Endothelial cell of hepatic sinusoid (primary cell): ENCODE measurements around the gene ARID4B.

Experiments used
- in situ Hi-C: cut with HindIII; loops from 2 replicates; pipeline ENCODE4 v1.10.0; 2017; ENCODE audit warnings: low sequenced_read_pairs

The ARID4B gene, protein sequence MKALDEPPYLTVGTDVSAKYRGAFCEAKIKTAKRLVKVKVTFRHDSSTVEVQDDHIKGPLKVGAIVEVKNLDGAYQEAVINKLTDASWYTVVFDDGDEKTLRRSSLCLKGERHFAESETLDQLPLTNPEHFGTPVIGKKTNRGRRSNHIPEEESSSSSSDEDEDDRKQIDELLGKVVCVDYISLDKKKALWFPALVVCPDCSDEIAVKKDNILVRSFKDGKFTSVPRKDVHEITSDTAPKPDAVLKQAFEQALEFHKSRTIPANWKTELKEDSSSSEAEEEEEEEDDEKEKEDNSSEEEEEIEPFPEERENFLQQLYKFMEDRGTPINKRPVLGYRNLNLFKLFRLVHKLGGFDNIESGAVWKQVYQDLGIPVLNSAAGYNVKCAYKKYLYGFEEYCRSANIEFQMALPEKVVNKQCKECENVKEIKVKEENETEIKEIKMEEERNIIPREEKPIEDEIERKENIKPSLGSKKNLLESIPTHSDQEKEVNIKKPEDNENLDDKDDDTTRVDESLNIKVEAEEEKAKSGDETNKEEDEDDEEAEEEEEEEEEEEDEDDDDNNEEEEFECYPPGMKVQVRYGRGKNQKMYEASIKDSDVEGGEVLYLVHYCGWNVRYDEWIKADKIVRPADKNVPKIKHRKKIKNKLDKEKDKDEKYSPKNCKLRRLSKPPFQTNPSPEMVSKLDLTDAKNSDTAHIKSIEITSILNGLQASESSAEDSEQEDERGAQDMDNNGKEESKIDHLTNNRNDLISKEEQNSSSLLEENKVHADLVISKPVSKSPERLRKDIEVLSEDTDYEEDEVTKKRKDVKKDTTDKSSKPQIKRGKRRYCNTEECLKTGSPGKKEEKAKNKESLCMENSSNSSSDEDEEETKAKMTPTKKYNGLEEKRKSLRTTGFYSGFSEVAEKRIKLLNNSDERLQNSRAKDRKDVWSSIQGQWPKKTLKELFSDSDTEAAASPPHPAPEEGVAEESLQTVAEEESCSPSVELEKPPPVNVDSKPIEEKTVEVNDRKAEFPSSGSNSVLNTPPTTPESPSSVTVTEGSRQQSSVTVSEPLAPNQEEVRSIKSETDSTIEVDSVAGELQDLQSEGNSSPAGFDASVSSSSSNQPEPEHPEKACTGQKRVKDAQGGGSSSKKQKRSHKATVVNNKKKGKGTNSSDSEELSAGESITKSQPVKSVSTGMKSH (N-terminal part only)

DNA sequence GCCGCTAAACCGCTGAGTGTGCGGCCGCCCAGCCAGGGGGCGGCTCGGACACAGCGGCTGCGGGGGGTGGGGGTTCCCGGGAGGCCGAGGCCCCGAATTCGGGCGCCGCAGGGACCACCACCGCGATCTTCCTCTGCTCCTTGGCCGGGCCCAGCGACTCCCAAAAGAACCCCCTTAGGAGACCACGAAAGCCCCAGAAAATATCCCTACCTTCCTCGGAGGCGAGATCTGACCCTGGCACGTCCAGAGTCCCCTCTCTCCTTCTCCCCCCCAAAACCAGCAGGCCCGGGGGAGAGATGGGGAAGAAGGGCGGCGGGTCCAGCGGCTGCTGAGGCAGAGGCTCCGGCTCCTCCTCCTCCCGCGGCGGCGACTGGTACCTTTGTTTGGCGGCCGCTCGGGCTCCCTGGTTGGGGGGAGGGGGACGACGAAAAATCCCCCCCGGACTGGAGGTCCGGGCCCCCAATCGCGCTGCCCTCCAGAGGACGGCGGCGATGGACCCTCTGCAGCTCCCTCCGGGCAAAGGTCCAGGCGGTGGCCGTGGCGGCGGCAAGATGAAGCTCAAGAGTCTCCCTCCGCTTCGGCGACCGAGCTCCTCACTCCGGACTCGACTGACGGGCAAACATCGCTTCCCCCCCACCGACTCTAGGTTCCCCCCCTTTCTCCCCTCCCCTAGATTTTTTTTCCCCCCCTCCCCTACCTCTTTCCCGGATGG is at the start of gene ARID4B:
Gene ARID4B, minus strand, starts transcription at position 621 of the 712 bp plus-strand sequence. CDS start 1,260 bp downstream, outside the sequence.
- in situ Hi-C loops = no loop called here

DNA sequence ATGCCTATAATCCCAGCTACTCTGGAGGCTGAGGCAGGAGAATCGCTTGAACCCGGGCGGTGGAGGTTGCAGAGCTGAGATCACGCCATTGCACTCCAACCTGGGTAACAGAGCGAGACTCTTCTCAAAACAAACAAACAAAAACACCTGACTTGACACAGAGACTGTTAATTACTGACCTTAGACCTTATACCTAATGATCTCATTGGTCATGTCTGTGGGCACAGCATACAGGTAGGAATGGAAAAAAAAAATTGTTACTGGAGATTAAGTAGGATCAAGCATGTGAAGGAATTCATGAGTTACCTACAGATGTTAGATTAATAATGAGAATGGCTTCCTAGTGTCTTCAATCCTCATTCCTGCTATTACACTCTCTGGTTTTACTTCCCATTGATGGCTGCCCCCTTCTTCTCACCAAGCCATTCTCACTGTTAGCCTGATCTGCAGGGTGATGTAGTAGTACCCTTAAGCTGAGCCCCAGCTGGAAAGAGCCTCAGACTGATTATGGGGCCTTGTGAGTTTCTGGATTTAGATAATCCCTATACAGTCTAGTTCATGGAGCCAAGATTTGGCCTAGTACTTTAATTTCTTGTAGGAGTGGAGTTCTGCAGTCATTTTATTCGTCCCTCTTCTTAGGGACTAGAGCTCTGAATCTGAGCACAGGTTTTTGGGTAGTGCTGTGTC is 48.1 kb upstream of the ARID4B start:
- in situ Hi-C loops = no loop called here

DNA sequence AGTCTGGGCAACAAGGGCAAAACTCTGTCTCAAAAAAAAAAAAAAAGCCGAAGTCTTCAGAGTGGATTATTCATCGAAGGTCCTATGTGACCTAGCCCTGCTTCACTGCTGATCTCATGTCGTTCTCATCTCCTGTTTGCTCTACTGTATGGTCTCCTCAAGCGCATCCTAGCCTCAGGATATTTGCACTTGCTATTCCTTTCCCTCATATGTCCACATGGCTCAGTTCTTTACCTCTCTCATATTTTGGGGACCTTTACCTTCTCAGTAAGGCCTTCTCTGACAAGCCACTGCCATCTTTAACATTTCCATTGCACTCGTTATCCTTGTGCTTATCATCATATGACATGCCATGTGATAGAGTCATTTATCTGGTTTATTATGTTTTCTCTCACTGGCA is 41.8 kb upstream of the ARID4B start:
- in situ Hi-C loops = no loop called here

DNA sequence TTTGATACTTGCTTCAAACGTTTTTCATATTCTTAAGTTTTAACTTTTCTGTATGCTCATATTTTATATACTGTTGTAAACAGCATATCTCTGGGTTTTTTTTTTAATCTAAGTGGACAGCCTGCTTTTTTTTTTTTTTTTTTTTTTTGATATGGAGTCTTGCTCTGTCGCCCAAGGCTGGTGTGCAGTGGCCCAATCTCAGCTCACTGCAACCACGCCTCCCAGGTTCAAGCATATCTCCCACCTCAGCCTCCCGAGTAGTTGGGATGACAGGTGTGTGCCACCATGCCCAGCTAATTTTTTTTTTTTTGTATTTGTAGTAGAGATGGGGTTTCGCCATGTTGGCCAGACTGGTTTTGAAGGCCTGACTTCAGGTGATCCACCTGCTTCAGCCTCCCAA is 40.4 kb upstream of the ARID4B start:
- in situ Hi-C loops = no loop called here

DNA sequence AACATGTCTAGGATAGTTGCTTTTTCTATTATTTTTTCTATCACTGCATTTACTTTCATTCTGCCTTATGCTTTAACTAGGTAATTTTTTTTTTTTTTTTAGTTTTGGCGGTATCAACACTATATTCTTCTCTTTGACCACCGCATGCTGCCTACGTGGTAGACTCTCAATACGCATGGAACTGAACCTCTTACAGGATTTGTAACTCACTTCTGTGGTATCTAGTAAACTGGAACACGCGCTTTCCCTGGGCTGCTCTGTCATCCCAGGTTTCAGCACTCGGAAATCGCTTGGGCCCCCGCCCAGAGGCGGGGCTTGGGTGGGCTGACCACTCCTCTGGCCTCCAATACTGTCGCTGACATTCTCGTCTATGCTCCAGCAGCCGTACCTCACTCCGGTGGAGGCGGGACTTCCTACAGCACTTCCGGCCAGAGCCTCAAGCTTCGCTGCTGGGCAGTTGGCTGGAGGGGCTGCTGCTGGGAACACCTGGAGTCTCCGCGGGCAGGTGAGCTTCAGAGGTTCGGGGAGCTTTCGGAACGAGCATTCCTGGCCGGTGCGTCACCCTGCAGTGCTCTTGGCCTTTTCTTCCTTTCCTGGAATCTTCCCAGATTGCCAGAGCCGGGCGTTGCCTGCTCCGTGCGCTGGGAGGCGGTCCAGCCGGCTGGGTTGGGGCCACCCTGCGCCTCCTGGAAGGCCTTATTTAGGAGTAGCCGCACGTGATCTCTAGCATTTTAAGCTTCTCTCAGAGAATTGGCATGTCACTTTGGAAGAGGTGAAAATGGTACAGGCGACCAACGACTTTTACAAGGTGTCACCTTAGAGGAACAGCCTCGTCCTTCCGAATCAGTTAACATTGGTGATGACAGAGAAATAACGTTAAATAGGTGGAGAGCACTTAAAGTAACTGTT is 39.3 kb upstream of the ARID4B start, which contains the start of gene TBCE:
Gene TBCE, plus strand, starts transcription at position 428 of the 909 bp plus-strand sequence. CDS start 12,623 bp downstream, outside the sequence.
- in situ Hi-C loops = no loop called here

DNA sequence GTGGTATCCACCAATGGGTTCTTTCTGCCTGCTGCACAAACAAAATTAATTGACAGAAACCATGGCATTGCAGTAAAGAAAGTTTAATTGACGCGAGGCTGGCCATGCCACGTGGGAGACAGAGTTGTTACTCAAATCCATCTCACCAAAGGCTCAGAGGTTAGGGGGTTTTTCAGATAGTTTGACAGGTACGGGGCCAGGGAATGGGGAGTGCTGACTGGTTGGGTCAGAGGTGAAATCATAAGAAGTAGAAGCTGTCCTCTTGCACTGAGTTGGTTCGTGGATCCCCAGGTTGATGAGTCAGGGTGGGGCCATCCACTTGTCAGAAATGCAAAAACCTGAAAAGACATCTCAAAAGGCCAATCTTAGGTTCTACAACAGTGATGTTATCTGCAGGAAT is 38.3 kb upstream of the ARID4B start:
- in situ Hi-C loops = no loop called here

DNA sequence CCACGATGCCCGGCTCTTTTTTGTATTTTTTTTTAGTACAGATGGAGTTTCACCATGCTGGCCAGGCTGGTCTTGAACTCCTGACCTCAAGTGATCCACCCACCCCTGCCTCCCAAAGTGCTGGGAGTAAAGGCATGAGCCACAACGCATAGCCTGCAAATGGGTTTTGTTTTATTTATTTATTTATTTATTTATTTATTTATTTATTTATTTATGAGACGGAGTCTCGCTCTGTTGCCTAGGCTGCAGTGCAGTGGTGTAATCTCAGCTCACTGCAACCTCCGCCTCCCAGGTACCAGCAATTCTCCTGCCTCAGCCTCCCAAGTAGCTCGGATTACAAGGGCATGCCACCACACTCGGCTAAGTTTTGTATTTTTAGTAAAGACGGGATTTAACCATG is 36.2 kb upstream of the ARID4B start:
- in situ Hi-C loops = loop anchor here (5.0 kb wide), 1 partner anchor 43 kb away; no protein-coding TSS in a partner anchor

DNA sequence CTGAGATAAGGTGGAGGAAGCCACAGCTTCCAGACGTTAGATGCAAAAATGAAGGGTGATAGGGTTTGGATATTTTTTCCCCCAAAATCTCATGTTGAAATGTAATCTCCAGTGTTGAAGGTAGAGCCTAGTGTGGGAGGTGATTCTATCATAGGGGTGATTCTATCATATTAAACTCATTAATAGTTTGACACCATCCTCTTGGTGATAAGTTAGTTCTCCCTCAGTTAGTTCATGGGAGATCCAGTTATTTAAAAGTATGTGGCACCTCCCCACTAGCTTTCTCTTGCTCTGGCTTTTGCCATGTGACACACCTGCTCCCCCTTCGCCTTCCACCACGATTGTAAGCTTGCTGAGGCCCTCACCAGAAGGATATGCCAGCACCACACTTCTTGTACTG is 30.9 kb upstream of the ARID4B start:
- in situ Hi-C loops = no loop called here

DNA sequence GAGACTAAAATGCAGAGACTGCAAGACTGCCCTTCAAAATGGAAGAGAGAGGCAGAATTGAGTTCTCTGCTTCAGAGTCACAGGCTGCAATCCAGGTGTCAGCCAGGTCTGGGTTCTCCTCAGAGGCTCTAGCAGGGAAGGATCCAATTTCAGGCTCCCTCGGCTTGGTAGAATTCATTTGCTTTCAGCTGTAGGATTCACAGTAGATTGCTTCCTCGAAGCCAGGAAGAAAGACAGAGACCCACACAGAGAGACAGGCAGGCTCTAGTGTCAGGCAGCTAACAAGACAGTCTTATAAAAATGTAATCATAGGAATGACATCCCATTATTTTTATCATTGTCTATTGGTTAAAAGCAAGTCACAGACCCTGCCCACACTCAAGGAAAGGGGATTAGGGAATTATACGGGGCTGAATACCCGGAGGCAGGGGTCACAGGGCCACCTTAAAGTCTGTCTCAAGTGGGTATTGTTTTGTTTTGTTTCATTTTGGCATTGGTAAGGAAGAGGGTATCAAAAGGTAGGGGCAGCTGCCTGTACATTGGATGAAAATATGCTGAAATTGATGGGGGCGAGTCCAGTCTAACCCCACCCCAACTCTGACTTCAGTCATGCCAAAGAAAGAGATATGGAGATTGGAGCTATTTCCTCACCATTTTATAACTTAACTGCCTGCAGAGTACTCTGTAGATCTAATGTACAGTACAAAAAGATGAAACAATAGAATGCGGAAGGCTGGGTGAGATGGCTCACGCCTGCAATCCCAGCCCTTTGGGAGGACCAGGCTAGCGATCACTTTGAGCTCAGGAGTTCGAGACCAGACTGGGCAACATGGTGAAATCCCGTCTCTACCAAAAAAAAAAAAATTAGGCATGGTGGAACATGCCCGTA is 29.8 kb upstream of the ARID4B start:
- in situ Hi-C loops = no loop called here

DNA sequence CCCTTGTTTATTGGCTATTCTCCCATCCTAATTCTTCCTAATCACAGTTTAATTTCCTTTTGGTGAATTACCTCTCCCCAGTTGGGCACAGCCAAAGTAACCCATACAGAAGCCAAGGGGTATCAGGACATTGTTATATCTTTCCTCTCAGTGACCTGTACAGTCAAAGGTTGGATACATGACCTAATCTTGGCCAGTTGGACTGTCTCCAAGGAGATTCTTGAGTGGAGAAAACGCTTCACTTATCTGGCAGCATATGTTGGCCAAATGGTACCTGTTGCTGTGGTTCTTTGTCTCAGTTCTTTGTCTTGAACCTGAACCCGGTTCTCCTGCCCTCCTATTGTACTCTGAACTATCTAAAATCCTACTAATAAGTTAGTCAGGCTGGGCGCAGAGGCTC is 23.9 kb upstream of the ARID4B start:
- in situ Hi-C loops = no loop called here

DNA sequence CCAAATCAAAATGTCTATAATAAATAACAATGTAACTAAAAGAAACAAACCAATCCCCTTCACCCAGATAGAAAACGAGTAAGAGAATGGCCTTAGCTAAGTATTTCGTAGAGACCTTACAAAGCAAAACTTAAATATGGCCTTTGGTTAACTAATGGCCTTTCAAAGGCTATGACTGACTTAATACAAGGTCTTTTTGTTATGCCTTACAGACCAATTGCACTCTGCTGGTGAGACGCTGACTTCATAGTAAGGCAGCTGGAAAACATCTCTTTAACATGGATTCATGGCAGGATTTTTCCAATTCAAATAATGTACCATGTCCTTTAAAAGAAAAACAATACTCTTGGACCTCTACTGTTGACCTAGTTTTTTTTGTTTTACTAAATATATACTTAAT is 23.5 kb upstream of the ARID4B start:
- in situ Hi-C loops = no loop called here

DNA sequence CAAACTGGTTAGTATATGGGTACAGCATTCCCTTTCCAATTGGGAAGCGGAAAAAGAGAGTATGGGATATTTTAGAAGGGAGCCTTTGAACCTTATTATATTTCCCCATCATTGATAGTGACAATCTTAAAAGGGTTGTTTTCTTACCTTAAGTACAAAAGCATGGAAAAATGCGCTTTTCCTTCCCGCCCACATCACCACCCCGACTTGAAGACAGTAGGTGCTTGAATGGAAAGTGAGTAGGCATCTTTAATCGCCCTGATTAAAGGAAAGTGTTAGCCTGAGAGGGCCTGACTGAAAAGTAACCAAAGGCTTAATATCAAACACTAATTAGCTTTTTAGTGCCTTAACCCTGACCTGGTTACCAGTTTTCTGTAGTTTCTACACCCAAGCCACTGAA is 15.7 kb upstream of the ARID4B start:
- in situ Hi-C loops = no loop called here

DNA sequence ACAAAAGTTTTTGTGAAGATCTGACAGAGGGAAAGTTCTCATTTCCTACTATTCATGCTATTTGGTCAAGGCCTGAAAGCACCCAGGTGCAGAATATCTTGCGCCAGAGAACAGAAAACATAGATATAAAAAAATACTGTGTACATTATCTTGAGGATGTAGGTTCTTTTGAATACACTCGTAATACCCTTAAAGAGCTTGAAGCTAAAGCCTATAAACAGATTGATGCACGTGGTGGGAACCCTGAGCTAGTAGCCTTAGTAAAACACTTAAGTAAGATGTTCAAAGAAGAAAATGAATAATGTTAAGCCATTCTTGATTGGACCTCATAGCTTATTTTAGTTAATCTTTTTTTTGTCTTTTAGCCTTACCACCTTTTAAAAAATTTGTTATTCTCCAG is 14.5 kb upstream of the ARID4B start:
- in situ Hi-C loops = no loop called here

DNA sequence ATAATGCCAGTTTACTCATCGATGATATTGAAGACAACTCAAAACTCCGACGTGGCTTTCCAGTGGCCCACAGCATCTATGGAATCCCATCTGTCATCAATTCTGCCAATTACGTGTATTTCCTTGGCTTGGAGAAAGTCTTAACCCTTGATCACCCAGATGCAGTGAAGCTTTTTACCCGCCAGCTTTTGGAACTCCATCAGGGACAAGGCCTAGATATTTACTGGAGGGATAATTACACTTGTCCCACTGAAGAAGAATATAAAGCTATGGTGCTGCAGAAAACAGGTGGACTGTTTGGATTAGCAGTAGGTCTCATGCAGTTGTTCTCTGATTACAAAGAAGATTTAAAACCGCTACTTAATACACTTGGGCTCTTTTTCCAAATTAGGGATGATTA is 14.1 kb upstream of the ARID4B start:
- in situ Hi-C loops = no loop called here

DNA sequence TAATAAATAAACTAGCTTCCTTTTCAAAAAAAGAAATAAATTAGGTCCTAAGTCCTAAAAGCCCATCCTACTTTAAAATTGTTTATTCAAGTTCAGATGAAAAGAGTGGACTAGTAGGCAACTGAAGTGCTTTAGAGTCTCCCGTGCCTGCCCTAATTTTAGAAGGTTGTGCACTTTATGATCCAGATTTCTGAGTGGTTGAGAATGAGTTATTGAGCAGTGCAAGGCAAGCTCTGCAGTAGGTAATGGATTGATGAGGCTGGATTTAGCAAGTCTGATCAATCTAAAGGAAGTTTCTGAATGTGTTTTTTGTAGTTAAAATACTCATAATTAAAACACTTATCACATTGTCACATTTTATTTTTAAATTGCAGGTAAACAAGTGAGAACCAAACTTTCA is 13.4 kb upstream of the ARID4B start:
- in situ Hi-C loops = no loop called here

DNA sequence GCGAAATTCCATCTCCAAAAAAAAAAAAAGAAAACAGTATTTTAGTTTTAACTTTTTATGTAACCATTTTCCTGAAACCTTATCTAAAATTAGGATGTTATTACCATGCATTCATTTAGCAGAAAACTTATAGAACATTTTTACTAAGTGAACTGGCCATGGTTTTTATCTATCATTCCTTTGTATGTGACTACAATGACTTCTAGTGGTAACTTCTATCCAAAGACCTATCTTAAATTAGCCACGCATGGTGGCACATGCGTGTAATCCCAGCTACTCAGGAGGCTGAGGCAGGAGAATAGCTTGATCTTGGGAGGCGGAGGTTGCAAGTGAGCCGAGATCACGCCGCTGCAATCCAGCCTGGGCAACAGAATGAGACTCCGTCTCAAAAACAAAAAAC is 11.8 kb upstream of the ARID4B start:
- in situ Hi-C loops = no loop called here

DNA sequence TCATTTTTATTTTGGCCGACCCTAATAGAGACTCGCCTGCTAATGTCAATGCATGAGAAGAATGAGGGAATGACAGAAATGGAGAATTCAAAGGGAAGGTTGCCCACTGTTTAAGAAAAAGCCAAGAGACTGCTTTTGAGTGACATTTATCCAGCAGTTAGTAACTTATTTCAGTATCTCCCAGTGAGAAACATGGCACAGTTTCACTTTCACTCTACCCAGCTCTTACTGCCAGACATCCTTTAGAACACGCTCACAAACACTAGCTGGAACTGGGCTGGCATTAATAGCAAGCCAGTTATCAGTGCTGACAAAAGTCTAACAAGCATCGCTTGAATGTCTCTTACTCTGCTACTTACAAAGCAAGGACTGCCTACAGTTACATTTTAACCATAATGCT is 8.9 kb upstream of the ARID4B start:
- in situ Hi-C loops = no loop called here

DNA sequence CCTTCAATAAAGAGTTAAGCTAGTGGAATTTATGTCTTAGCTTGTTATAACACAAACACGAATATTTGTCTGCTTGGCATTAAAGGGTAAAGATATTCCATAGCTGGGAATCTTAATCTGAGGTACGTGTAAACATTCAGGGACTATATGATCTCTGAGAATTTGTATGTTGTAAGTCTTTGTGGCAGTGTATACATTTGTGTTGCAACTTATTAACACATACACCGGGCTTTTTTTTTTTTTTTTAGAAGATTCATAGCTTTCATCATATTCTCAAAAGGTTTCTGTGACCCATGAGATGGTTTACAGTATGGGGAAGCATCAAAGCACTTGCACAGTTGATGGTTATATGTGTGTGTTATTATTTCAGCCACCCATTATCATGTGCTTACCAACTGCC is 3.4 kb upstream of the ARID4B start:
- in situ Hi-C loops = no loop called here
